GM10847 (cell line): ENCODE measurements around the gene ADAMTS15.

Experiments used
- POLR2A ChIP-seq: IDR thresholded peaks from 2 replicates; pipeline ENCODE4 v1.6.1; 2011; ENCODE audit not compliant: insufficient read length; ENCODE audit errors: extremely low read depth

Gene ADAMTS15

DNA sequence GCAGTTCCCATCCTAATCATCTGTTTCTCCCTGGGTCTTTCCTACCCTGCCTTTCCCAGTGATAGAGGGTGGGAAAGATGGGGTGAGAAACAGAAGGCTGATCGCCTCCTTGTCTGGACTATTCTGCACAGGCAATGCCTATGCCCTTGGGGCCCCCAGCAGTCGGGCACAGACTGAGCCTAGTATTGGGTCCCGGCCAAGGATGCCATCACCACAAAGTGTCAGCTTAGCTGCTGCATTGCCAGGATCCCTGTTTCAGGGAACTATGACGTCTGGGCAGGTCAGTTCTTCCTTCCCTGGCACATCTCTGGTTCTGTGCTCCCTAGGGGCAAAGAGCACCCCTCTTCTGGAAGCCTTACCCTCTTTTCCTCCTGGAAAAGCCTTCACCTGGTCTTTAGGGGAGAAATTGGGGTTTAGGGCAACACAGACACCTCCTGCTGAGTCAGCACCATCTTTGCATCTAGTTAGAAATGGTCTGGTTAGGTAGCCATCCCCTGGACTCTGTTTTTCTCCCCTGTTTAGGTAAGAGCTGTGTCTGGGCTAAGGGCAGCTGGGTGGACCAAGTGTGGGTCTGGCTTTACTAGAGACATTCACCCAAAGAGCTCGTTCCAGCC is 22.1 kb upstream of the ADAMTS15 start:
- no peak for TF ChIP-seq POLR2A

DNA sequence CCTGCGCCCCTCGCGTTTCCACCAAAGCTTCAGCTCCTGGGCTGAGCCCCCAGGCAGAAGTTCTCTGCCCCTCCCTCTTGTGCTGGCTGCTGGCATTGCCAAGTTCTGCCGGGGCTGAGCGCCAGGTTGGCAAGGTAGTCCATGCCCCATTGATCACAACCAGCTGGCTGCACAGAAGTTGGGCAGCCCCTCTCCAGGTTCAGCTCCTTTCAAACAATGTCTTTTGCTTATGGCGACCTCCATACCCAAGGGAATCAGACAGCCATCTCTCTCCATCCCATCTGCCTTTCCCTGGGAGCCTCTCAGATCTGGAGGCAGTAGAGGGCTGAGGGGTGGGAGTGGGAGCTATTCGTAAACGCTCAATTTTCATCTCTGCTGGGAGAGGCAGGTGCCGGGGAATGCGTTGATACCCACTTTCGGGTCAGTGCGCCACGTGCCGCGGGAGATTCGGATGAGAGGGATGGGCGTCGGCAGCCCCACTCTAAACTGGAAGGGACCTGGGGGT is 21.6 kb upstream of the ADAMTS15 start:
- TF ChIP-seq POLR2A = no peak

DNA sequence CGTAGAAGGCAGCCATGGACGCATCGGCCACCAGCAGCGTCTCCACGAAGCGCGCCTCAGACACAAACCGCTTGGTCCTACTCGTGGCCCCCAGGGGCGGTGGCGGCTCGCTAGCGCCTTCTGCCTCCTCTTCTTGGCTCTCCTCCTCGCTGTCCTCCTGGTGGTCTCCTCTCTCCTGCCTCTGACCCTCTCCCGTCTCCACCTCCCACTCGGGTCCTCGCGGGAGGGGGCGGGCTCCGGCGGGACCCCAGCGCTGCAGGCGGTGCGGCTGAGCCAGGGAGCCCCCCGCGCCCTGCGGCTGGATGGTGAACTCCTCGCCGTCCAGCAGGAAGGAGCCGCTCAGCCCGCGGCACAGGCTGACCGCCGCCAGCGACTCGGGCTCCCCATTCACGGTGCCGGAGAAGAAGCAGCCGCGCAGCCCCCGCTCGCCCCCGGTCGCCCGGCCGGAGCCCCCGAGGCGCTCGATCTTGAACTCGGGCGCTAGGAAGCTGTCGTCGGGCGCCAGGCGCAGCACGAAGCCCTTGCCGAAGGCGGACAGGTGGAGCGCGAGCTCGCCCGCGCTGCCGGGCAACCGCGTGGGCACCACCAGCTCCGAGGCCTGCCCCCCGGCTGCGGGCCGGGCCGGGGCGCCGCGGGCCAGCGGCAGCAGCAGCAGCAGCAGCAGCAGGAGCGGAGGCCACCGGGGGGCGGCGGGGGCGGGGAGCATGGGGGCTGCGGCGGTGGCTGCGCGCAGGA is 20.7 kb upstream of the ADAMTS15 start:
- no peak for TF ChIP-seq POLR2A

DNA sequence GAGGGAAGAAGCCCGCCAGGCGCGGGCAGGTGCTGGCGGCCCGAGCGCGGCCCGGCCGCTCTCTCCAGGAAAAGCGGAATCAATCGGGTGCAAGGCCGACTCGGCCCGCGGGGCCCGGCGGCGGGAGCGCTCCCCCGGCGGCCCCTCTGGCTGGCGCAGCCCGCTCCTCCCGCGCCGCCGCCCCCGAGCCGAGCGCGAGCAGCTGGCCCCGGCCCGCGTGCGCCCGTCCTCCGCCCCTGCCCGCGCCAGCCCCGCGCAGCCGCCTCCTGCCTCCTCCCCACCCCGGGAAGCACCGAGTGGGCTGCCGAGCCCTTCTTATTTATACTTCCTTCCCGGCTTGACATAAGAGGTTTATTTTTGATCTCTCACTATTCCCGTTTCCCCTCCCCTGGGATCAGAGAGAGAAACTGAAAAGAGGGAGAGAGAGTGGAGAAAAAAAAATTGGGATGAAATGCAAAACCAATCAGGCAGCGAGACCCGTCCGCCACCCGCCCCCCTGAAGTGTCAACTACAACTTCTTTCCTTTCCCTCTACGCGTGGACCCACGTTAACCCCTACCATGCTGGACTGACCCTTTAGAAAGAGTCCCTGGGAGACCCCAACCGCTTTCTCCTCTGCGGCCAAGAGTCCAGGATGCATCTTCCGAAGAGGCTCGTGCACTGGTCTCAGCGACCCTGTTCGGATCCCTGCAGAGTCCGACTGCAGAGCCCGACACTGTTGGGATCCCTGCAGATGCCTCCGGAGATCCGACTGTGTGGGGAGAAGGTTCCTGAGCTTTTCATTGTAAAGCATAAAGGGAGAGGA is 19.9 kb upstream of the ADAMTS15 start, which contains the start of gene ADAMTS8:
ADAMTS8 (minus strand) TSS at position 294 of the 804 bp plus-strand sequence. CDS start 323 bp downstream, outside the sequence.
- TF ChIP-seq POLR2A = no peak

DNA sequence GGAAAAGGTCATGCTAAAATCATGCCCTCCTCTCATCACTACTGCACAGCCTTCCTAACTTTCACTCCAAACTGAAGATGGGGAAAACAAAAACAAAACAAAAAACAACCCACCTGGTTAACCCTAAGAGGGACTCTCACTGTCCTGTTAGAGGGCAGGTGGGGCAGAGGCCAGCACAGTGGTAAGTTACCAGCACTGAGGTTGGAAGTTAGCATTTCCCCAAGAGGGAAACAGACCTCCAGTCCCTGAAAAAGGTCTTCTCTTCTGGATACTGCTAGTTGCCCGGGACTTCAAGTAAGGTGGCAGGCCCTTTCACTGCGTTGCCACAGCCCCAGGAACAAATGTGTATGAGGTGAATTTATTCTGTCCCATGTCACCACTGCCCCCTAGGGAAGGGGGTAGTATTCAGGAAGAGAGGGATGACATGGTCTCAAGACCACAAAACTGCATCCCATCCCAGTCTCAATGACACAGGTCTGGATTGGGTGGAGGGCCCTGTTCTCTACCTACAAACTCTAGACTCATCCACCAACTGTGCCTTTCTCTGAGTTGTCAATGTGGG is 19.2 kb upstream of the ADAMTS15 start:
- no peak for TF ChIP-seq POLR2A

DNA sequence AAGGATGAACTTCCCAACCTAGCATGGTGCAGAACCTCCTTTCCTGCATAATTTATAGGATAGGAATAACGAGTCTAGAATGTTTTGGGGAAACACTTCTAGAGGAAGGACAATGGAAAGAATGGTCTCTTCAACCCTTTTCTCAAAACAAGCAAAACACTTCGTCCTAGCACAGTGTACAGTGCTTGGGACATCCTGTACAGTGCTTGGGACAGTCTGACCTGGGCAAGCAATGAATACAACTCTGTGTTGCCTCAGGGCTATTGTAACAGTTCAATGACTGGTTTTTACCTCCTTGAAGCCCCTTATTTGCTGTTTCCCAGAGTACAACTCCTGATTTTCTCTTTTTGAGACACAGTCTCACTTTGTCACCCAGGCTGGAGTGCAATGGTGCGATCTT is 18.5 kb upstream of the ADAMTS15 start:
- no peak for TF ChIP-seq POLR2A

DNA sequence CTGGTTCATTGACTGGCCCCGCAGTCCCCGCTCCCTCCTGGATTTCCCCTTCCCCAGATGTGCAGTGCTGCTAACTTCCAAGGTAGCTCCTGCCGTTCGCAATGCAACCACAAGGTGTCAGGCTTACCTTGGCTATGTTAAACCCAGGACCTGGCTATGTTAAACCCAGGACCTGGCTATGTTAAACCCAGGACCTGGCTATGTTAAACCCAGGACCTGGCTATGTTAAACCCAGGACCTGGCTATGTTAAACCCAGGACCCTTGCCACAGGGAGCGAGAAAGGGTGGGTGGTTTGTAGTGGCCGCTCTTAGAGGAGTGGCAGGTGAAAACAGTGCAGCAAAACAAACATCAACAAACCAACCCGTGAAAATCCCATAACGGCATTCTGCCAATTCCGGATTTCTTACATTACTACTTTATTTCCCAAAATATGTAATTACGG is 17.1 kb upstream of the ADAMTS15 start:
- TF ChIP-seq POLR2A = no peak

DNA sequence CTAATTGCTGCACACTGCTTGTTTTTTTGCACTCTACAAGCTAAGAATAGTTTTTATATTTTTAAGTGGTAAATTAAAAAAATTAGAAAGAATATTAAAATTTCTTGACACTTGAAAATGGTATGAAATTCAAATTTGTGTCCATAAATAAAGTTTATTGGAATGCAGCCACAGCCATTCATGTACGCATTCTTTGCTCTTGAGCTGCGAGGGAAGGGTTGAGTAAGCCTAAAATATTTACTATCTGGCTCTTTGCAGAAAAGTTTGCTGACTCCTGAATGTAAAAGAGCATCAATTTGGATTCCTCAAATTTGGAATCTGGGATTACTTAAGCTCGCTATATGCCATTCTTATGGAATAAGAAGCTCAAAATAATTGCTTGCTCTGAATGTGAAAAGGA is 16.6 kb upstream of the ADAMTS15 start:
- TF ChIP-seq POLR2A = no peak

DNA sequence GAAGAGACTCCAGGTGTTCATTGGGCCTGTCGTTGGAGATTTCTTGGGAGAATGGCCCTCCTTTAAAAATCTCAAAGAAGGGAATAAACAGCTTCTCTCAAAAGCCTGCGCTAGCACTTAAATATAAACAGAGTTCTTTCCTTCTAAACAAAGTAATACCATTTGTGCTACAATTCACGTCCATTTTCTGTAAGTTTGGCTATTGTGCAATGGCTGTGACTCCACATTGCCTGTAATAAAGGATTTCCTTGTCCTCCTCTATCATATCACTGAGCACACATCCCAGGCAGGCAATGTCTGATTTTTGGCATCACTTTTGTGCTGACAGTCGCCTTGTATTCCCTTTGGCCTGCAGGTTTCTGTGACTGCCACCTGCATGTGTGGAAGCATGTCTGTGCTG is 15.1 kb upstream of the ADAMTS15 start:
- TF ChIP-seq POLR2A = no peak

DNA sequence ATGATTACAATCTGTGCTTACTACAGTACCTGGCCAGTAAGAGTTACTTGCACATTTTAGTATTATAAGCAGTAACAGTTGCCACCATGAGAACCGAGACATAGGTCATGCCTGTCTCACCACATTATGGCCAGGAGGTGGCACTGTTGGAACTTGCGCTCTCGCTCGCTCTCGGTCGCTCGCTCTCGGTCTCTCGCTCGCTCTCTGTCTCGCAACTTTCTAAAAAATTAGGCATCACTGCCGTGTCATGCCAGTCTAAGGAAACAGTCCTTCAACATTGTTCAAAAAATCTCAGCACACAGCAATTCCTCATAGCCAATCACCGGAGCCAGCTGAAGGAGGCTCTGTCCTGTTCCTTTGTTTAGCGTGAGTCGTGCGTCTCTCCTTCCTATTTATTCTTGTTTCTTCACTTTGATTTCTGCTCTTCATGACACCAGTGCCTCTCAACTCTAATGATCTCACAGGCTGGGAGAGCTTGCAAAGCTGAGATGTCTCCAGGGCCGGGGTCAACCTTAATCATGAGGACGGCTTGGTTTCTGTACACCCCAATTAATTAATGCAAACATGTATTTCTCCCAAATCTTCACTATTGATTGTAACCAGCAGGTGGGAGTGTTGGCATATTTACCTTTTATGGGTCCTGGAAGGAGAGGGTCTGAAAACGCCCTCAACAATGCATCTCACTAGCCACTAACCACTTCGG is 13.8 kb upstream of the ADAMTS15 start:
- TF ChIP-seq POLR2A = no peak

DNA sequence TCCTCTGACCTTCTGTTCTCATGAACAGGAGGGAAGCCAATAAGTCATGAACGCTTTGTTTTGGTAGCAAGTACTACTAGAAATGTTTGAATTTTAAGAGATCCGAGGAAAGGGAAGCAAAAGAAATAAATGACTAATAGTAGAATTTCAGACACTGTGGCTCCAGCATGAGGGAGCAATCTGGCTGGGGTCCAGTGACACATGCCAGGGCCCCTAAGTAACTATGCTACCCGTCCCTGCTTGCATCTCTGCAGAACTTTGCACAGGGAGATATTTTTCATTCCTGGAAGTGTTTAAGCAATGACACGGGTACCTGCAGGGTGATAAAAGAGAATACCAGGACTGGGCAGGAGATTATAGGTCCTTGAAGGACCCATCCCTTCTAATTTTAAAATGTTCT is 12.8 kb upstream of the ADAMTS15 start:
- no peak for TF ChIP-seq POLR2A

DNA sequence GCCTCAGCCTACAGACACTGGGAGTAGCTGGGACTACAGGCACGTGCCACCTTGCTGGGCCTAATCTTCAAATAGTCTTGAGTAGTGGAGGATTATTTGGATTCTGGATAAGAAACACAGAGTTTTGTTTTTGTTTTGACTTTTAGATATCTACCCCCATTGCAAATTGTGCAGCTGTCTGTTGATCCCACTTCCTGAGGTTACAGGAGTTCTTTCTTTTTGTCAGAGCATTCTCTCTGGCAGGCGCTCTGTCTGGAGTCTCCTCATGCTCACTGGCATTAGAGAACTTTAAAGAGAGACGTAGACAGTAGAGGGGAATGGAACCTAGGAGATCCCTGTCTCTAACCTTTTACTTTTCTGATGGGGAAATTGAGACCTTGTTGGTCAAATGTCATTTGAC is 12.3 kb upstream of the ADAMTS15 start:
- TF ChIP-seq POLR2A = no peak

DNA sequence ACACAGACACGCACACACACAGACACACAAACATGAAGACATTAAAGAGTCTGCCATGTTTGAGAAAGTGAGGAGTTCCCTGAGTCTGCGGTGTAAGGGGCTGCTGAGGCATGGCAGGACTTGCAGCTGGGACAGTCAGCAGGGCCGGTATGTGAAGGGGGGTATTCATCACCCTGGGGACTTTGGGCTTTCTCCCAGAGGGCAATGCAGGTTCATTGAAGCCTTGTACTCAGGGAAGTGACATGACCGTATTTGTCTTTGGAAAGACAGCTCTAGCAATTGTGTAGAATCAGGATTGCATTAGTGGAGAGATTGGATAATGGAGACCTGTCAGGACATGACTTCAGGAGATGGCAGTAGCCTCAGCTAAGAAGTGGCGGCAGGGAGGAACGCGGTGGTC is 10.6 kb upstream of the ADAMTS15 start:
- TF ChIP-seq POLR2A = no peak

DNA sequence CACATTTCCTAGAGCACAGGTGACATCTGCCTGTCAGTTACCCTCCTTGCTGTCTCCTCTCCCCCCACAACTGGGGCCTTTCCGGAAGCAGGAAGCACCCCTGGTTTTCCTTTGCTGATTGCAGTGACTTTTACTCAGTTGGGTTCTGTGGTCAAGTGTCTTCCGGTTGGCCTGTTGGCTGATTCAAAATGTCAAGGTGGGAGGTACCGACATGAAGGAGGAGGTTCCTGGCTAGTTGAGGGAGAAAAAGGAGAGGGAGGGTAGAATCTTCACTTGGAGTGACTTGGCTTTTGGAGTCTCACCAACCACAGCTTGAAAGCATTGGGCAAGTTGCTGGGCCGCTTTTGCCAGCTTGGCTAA is 9.3 kb upstream of the ADAMTS15 start:
- no peak for TF ChIP-seq POLR2A

DNA sequence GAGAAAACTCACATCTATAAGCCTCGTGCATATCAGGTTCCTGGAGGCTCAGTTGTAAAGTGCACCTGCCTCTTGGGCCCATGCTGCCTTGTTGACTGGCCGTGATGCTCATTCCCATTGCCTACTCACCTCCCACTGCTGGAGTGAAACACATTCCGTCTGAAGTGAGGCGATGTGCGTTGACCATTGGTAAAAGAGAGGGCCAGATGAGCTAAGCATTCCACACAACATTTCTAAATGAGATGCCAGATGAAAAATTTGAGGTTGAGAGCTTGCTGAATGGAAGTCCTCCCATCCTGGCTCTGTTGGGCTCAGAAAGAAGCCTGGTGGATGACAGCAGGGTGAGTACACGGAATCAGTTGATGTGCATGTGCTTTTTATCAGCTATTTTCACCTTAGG is 8.6 kb upstream of the ADAMTS15 start:
- TF ChIP-seq POLR2A = no peak
